Pancreas (tissue), 10 donors: ENCODE measurements around the gene PNPLA7. TPM values are rescaled to one million over a fixed set of nuclear protein-coding genes. Genes with fewer than 3 reads are reported as not detected.
A peak's percentile ranks its signal among the peaks of the same experiment; 100 is the strongest.

Experiments used
- ATAC-seq, 4 donors: fragments of 200-7000 bp; cut with Tn5 transposase; one replicate each; pipeline versions ENCODE4 v1.8.0 to v1.9.1; 2020; ENCODE audit warnings: mild to moderate bottlenecking in 4 of 4, moderate library complexity in 4 of 4
- DNase-seq, 6 donors: peaks; one replicate each; pipeline ENCODE4 v3.0.0-alpha.2; 2020
- FAIRE-seq: peaks from 2 replicates; lab custom pipeline; 2012; peaks lifted over from hg19 to GRCh38; lab: Jason Lieb, UNC
- H3K27ac ChIP-seq, 4 donors: fragments of 200-600 bp; sonication (generic); 1 replicate in 3 of 4; 2 replicates in 1 of 4; pipeline versions ENCODE4 v1.5.0 to v1.8.0; 2020
- H3K27me3 ChIP-seq, 4 donors: fragments of 200-600 bp; one replicate each; pipeline ENCODE4 v1.8.0; 2021
- H3K36me3 ChIP-seq, 3 donors: fragments of 200-600 bp; sonication (generic) in 1 of 3; one replicate each; pipeline versions ENCODE4 v1.5.0 to v1.8.0; 2020 to 2021
- H3K4me1 ChIP-seq, 3 donors: fragments of 200-600 bp; one replicate each; pipeline ENCODE4 v1.8.0; 2021
- H3K4me3 ChIP-seq, 4 donors: fragments of 200-600 bp; sonication (generic) in 2 of 4; one replicate each; pipeline versions ENCODE4 v1.5.0 to v1.8.0; 2020 to 2021
- H3K9me3 ChIP-seq, 4 donors: fragments of 200-600 bp; one replicate each; pipeline ENCODE4 v1.8.0; 2021
- WGBS, 2 donors: extraction: QIAGEN DNeasy Blood & Tissue Kit; methylation state at CpG; one replicate each; pipeline ENCODE4 v1.1.7; 2013; 5-methylcytosine and 5-hydroxymethylcytosine counted together
- intact Hi-C, 3 donors: fragments of 100-400 bp; cut with DNase I; formaldehyde crosslinking; loops; one replicate each; pipeline versions ENCODE4 v1.11.1 to v1.14.2; 2022
- polyA plus RNA-seq, 2 donors: library from polyadenylated mRNA; stranded (reverse); fragments of 200-250 nt; gene quantifications; one replicate each; pipeline ENCODE4 v1.2.3, GENCODE V29; 2013
- total RNA-seq, 6 donors: library from RNA; stranded (reverse); fragmentation: NEBNext Ultra II Directional in 4 of 6; extraction: Animal tissue kit (Norgen Biotek cat#: 25700) in 4 of 6; gene quantifications; one replicate each; pipeline versions ENCODE4 v1.2.1 to v1.2.4, GENCODE V29; 2021 to 2023
- TF ChIP-seq, protein P1 (sequence below), 4 donors: fragments of 200-600 bp; sonication (generic) in 3 of 4; IDR thresholded peaks; one replicate each; pipeline versions ENCODE4 v1.5.0 to v1.8.0; 2021; ENCODE audit warnings: antibody characterized with exemption in 4 of 4
- donor health status: healthy with polysubstance abuse.
- donor health status: DM: no; HTN: no; CAD: no; lungs with moderate emphysema.
- donor health status: DM: no; HTN: no; CAD: no.
- donor health status: control.
- donor health status: control.
- donor health status: Bipolar disorder and iron deficiency.
- donor health status: DM: yes; HTN: yes; CAD: no.
- donor health status: DM: no; HTN: no; CAD: no.
- donor health status: DM: no; HTN: no; CAD: no.
- donor health status: DM: yes; HTN: yes; CAD: no.

The PNPLA7 gene
- total and polyA plus RNA-seq, 8 donors = 7.1 to 71.8 (median 18.0) TPM

DNA sequence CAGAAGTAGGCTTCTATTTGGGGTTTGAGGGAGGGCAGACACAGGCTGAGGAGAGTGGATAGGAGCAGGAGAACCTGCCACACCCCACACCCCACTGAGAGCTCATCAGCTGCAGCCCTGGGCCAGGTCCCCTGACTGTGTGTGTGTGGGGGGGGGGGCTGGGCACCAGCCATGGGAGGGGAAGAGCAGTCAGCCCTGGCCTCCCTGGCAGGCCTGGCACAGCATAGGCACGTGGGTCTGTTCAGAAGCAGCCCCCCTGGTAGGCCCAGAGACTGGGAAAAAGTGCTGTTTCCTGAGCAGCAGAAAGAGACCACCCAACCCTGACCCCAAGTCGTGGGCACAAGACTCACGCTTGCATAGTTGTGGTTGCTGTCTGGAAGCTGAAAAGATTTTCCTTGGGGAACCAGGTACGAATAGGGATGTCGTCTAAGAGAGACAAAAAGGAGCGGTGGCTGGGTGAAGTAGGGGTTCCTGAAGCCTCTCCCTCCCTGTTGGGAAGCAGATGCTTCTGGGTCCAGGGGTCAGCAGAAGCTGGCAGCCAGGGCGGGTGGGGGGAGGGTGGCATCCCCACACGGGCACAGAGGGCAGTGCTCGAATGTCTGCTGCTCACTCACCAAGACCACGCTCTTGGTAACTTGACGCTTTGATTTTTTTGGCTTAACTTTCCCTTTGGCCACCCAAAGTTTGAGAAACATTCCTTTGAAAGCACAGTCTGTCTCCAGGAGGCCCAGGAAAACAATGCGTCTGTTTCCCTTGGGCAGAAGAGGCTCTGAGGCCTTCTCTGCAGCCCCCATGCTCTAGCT lies 93.9 kb downstream of the PNPLA7 start:
- Histone ChIP-seq H3K36me3 (peaks cover 0 to 8% (median 0%) of the 10 kb centered on the region in 3 donors), H3K4me3 (no peak overlapping the region), H3K27ac (no peak overlapping the region), H3K9me3 (no peaks in the 10 kb centered on the region), H3K27me3 (no peaks in the 10 kb centered on the region), H3K4me1 (peaks cover 0 to 22% (median 3%) of the 10 kb centered on the region in 3 donors)
- DNase-seq = peak in 4 of 6 donors; percentile 4 to 36 (median 32)
- 79 to 83% methylated on average over 12 of the region's 12 CpGs for WGBS, 2 donors
- intact Hi-C loops = no loop called here
- no peak for FAIRE-seq
- ATAC-seq = no peak
- TF ChIP-seq, protein P1, sequence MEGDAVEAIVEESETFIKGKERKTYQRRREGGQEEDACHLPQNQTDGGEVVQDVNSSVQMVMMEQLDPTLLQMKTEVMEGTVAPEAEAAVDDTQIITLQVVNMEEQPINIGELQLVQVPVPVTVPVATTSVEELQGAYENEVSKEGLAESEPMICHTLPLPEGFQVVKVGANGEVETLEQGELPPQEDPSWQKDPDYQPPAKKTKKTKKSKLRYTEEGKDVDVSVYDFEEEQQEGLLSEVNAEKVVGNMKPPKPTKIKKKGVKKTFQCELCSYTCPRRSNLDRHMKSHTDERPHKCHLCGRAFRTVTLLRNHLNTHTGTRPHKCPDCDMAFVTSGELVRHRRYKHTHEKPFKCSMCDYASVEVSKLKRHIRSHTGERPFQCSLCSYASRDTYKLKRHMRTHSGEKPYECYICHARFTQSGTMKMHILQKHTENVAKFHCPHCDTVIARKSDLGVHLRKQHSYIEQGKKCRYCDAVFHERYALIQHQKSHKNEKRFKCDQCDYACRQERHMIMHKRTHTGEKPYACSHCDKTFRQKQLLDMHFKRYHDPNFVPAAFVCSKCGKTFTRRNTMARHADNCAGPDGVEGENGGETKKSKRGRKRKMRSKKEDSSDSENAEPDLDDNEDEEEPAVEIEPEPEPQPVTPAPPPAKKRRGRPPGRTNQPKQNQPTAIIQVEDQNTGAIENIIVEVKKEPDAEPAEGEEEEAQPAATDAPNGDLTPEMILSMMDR (IDR thresholded peaks at IDR 0.05) = no peak

DNA sequence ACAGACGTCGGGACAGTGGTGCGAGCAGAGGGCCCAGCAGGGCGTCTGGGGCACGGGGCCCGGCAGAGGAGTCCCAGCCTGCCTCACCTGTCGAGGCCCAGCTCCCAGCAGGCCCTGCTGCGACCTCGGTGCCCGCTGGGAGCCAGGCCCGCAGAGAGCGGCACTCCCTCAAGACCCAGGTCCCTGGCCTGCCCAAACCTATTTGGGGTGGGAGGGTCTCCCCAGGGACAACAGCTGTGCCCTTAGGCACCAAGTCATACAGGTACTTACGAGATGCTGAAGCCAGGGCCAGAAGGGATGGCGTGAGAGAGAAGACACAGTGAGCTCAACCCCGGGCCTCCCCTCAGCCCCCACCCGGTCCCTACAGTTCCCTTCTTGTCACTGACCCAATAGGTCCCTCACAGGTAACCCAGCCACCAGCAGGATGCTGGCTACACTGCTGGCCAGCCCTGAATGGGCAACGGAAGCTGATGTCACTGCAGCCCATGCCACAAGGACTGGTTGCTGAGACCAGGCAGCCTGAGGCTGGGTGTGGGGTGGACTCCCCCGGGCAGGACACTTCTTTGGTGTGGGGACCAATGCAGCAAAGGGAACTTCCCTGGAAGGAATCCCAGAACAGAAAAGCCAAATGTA lies 94.7 kb downstream of the PNPLA7 start:
- H3K4me3 ChIP-seq = no peak overlapping the region
- TF ChIP-seq, protein P1 (IDR thresholded peaks at IDR 0.05) = no peak
- FAIRE-seq (no peak), DNase-seq (peak in 5 of 6 donors; percentile 13 to 65 (median 36)), ATAC-seq (no peak)
- H3K9me3 ChIP-seq = no peaks in the 10 kb centered on the region
- H3K36me3 ChIP-seq = peaks cover 0 to 8% (median 0%) of the 10 kb centered on the region in 3 donors
- intact Hi-C loops = no loop called here
- H3K4me1 ChIP-seq = peaks cover 0 to 22% (median 3%) of the 10 kb centered on the region in 3 donors
- no peaks in the 10 kb centered on the region for H3K27me3 ChIP-seq
- H3K27ac ChIP-seq = no peak overlapping the region
- 87 to 93% methylated on average over 18 of the region's 18 CpGs for WGBS, 2 donors

DNA sequence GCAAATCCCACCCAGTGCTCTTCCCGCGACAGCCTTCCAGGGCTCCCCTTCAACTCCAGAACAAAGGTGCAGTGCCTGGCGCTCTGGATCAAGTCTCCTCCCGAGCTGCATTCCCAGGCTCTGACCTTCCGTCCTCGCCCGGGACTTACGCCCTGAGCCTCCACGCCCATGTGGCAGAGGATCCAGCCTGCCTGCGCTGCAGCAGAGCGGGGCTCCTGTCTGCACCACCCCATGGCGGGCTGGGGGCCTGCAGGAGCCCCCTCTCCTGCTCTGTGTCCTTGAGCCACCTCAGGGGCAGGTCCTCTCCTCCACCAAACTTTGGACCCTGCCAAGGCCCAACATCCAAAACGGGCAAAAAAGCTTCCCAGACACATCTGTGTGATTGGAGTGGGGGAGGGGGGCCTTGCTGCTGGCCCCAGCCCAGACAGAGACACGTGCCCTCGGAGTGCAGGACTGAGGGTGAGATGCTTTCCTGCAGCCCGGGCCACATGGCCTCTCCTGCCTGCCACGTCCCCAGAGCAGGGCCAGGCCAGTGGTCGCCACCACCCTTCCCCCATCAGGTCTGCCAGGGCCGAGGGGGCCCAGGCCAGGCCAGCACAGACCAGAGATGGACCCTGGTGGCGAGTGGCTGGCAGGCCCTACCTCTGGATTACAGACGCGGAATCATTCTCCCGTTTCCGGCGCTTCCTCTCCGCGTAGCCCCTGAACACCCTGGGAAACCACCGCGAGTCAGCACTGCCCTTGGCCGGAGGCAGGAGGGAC lies 95.4 kb downstream of the PNPLA7 start:
- peak overlapping the region in 2 of 4 donors; percentile 24 to 28 for H3K27ac ChIP-seq
- H3K4me1 ChIP-seq = peaks cover 0 to 22% (median 3%) of the 10 kb centered on the region in 3 donors
- peak in 1 of 4 donors; percentile 1 for ATAC-seq
- H3K9me3 ChIP-seq = no peaks in the 10 kb centered on the region
- intact Hi-C loops = no loop called here
- peak overlapping the region in 2 of 4 donors; percentile 8 to 38 for H3K4me3 ChIP-seq
- peak; percentile 27 to 83 (median 57) for DNase-seq
- H3K36me3 ChIP-seq = peaks cover 0 to 8% (median 0%) of the 10 kb centered on the region in 3 donors
- no peak for FAIRE-seq
- TF ChIP-seq, protein P1 (IDR thresholded peaks at IDR 0.05) = no peak
- H3K27me3 ChIP-seq = no peaks in the 10 kb centered on the region
- 69 to 72% methylated on average over 30 of the region's 30 CpGs for WGBS, 2 donors

- peak in 3 of 4 donors; percentile 1 to 49 (median 11) for ATAC-seq
- DNase-seq = peak; percentile 43 to 87 (median 74)
- Histone ChIP-seq H3K4me1 (peaks cover 0 to 19% (median 0%) of the 10 kb centered on the region in 3 donors), H3K9me3 (no peaks in the 10 kb centered on the region), H3K4me3 (peak overlapping the region in 2 of 4 donors; percentile 8 to 38), H3K27me3 (no peaks in the 10 kb centered on the region), H3K27ac (peak overlapping the region in 2 of 4 donors; percentile 24 to 28), H3K36me3 (peaks cover 0 to 8% (median 0%) of the 10 kb centered on the region in 3 donors)
- FAIRE-seq = no peak
- intact Hi-C loops = no loop called here
- WGBS, 2 donors = 16 to 33% methylated on average over 9 to 22 of the region's 24 CpGs
- TF ChIP-seq, protein P1 (IDR thresholded peaks at IDR 0.05) = no peak
Observed at GRCh38 chr9:137454145-137454596, 96.0 kb downstream of the PNPLA7 start.
